Smooth muscle cell (in vitro differentiated cells): ENCODE results near the gene TSPAN32. TPM values are rescaled to one million over a fixed set of nuclear protein-coding genes. Genes with fewer than 3 reads are reported as not detected.

Experiments used
- DNase-seq: peaks from one replicate; lab custom pipeline; 2025; ENCODE audit not compliant: unreplicated experiment; lab: John Stamatoyannopoulos, UW
- H2AFZ ChIP-seq: fragments of 200-600 bp; sonication (generic); 2 replicates; pipeline ENCODE4 v1.6.0; 2016; ENCODE audit warnings: antibody characterized with exemption, low read depth, mild to moderate bottlenecking
- H3F3A ChIP-seq: fragments of 200-600 bp; sonication (generic); 2 replicates; pipeline ENCODE4 v1.6.0; 2017; ENCODE audit warnings: antibody characterized with exemption, low read depth
- H3K27ac ChIP-seq: fragments of 200-600 bp; sonication (generic); 2 replicates; pipeline ENCODE4 v1.5.1; 2016; ENCODE audit warnings: low read depth, mild to moderate bottlenecking
- H3K27me3 ChIP-seq: fragments of 200-600 bp; sonication (generic); 2 replicates; pipeline ENCODE4 v1.6.1; 2016; ENCODE audit warnings: low read depth, mild to moderate bottlenecking
- H3K36me3 ChIP-seq: fragments of 200-600 bp; sonication (generic); 2 replicates; pipeline ENCODE4 v1.5.1; 2016; ENCODE audit warnings: low read depth
- H3K4me1 ChIP-seq: fragments of 200-600 bp; sonication (generic); 2 replicates; pipeline ENCODE4 v1.5.1; 2016; ENCODE audit warnings: low read depth
- H3K4me2 ChIP-seq: fragments of 200-600 bp; sonication (generic); 2 replicates; pipeline ENCODE4 v1.6.0; 2016; ENCODE audit warnings: mild to moderate bottlenecking
- H3K4me3 ChIP-seq: fragments of 200-600 bp; sonication (generic); 2 replicates; pipeline ENCODE4 v1.5.1; 2016; ENCODE audit warnings: mild to moderate bottlenecking
- H3K79me2 ChIP-seq: fragments of 200-600 bp; sonication (generic); 2 replicates; pipeline ENCODE4 v1.6.0; 2016; ENCODE audit warnings: low read depth, mild to moderate bottlenecking
- H3K9ac ChIP-seq: fragments of 200-600 bp; sonication (generic); 2 replicates; pipeline ENCODE4 v1.6.0; 2016; ENCODE audit warnings: low read depth
- H3K9me3 ChIP-seq: fragments of 200-600 bp; sonication (generic); replicated peaks from 2 replicates; pipeline ENCODE4 v1.5.1; 2016; ENCODE audit warnings: low read depth
- H4K20me1 ChIP-seq: fragments of 200-600 bp; sonication (generic); 2 replicates; pipeline ENCODE4 v1.6.0; 2016; ENCODE audit warnings: low read depth
- CTCF ChIP-seq: fragments of 200-600 bp; sonication (generic); IDR thresholded peaks from 2 replicates; pipeline ENCODE4 v1.5.1; 2017; ENCODE audit warnings: borderline replicate concordance, mild to moderate bottlenecking, antibody characterized with exemption; ENCODE audit not compliant: insufficient read depth, poor library complexity, severe bottlenecking
- WGBS: methylation state at CpG from one replicate; pipeline ENCODE4 v1.1.7; 2016; ENCODE audit warnings: low lambda C conversion rate; 5-methylcytosine and 5-hydroxymethylcytosine counted together
- polyA plus RNA-seq: library from polyadenylated mRNA; unstranded; fragments of >200 nt; fragmentation: Nextera tagmentation; extraction: Ambion mirVana; gene quantifications from 2 replicates; pipeline ENCODE4 v1.2.1, GENCODE V29; 2016
- total RNA-seq: library from RNA; depleted of rRNA; stranded (reverse); fragments of >200 nt; gene quantifications from 2 replicates; pipeline ENCODE4 v1.2.3, GENCODE V29; 2014

The TSPAN32 gene
- total and polyA plus RNA-seq, 2 experiments from 2014 or later: not detected

GRCh38 chr11:2316963-2317244, 15.1 kb downstream of the TSPAN32 start:
- H3K9me3 ChIP-seq: no peaks in the 10 kb centered on the region
- no peaks in the 10 kb centered on the region for H3K79me2 ChIP-seq
- H3K4me1 ChIP-seq: no peaks in the 10 kb centered on the region
- no peak for TF ChIP-seq CTCF
- H3K4me2 ChIP-seq: no peak overlapping the region
- H3K27me3 ChIP-seq: no peaks in the 10 kb centered on the region
- H4K20me1 ChIP-seq: no peaks in the 10 kb centered on the region
- DNase-seq: no peak
- no peak overlapping the region for H3K4me3 ChIP-seq
- no peaks in the 10 kb centered on the region for H3F3A ChIP-seq
- H2AFZ ChIP-seq: no peak overlapping the region
- no peaks in the 10 kb centered on the region for H3K36me3 ChIP-seq
- no peak overlapping the region for H3K9ac ChIP-seq
- H3K27ac ChIP-seq: no peak overlapping the region
- 81% methylated on average over 3 of the region's 3 CpGs for WGBS

- 93% methylated on average over 17 of the region's 17 CpGs for WGBS
- no peaks in the 10 kb centered on the region for H3K36me3 ChIP-seq
- H3K9me3 ChIP-seq: no peaks in the 10 kb centered on the region
- no peaks in the 10 kb centered on the region for H3K27me3 ChIP-seq
- H3K4me3 ChIP-seq: no peak overlapping the region
- no peak overlapping the region for H3K4me2 ChIP-seq
- no peak for TF ChIP-seq CTCF
- no peak overlapping the region for H2AFZ ChIP-seq
- H3K9ac ChIP-seq: no peak overlapping the region
- no peak for DNase-seq
- H3K27ac ChIP-seq: no peak overlapping the region
- no peaks in the 10 kb centered on the region for H3K79me2 ChIP-seq
- H3K4me1 ChIP-seq: no peaks in the 10 kb centered on the region
- no peaks in the 10 kb centered on the region for H4K20me1 ChIP-seq
- no peaks in the 10 kb centered on the region for H3F3A ChIP-seq
Measured at GRCh38 chr11:2317354-2318050, 15.7 kb downstream of the TSPAN32 start.

- no peaks in the 10 kb centered on the region for H3K4me1 ChIP-seq
- no peak overlapping the region for H3K4me3 ChIP-seq
- no peak overlapping the region for H3K27ac ChIP-seq
- H4K20me1 ChIP-seq: no peaks in the 10 kb centered on the region
- TF ChIP-seq CTCF: no peak
- H3K9ac ChIP-seq: no peak overlapping the region
- H3F3A ChIP-seq: no peaks in the 10 kb centered on the region
- no peak overlapping the region for H3K4me2 ChIP-seq
- WGBS: 88% methylated on average over 4 of the region's 4 CpGs
- no peak overlapping the region for H2AFZ ChIP-seq
- H3K27me3 ChIP-seq: no peaks in the 10 kb centered on the region
- H3K36me3 ChIP-seq: no peaks in the 10 kb centered on the region
- H3K79me2 ChIP-seq: no peaks in the 10 kb centered on the region
- no peak for DNase-seq
- H3K9me3 ChIP-seq: no peaks in the 10 kb centered on the region
Measured at GRCh38 chr11:2318123-2318522, 16.3 kb downstream of the TSPAN32 start.

- no peak overlapping the region for H3K9ac ChIP-seq
- H3K4me3 ChIP-seq: no peak overlapping the region
- no peak for DNase-seq
- no peaks in the 10 kb centered on the region for H3F3A ChIP-seq
- H3K9me3 ChIP-seq: no peaks in the 10 kb centered on the region
- no peaks in the 10 kb centered on the region for H3K4me1 ChIP-seq
- H3K27ac ChIP-seq: no peak overlapping the region
- no peaks in the 10 kb centered on the region for H3K27me3 ChIP-seq
- H4K20me1 ChIP-seq: no peaks in the 10 kb centered on the region
- H3K79me2 ChIP-seq: no peaks in the 10 kb centered on the region
- no peak overlapping the region for H3K4me2 ChIP-seq
- WGBS: 89% methylated on average over 7 of the region's 7 CpGs
- no peaks in the 10 kb centered on the region for H3K36me3 ChIP-seq
- no peak for TF ChIP-seq CTCF
- H2AFZ ChIP-seq: no peak overlapping the region
Measured at GRCh38 chr11:2318707-2319106, 16.9 kb downstream of the TSPAN32 start.
